Limb (tissue), 2 donors: ENCODE measurements around the gene TMEM209.
"Not testable (repeated sequence)": the region's sequence is repeated elsewhere in the genome, so short reads cannot be mapped to it uniquely, and the experiment has no call there.

Source experiments
- DNase-seq, 2 donors: peaks; one replicate each; pipeline ENCODE4 v3.0.0-alpha.2; 2016; ENCODE audit errors: extremely low spot score in 2 of 2

TMEM209 gene

GRCh38 chr7:130129011-130129411, 76.2 kb downstream of the TMEM209 start:
- DNase-seq: no peak

DNA sequence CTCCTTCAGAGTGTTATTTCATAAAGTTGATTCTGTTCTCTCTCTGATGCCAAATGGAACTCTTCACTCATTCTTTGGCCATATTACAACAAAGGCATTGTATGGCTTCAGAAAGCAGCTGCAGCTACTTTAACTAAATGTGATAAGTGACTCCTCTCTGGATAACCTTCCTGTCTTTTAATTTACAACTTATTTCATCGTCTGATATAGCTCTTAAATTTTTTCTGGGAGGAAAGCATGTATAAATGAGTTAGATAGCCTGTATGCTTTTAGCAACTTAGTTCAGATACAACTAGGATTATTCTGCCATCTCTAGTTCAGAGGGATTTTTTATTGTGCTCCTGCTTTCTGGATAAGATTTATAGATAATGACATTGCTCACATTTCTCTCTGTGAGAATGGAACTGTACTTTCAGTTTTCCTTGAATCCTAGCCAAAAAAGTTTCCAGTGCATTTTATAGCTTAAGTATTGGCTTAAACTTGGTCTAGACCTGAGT, 77.3 kb downstream of the TMEM209 start:
- peak in 1 of 2 donors; percentile 73 for DNase-seq

DNA sequence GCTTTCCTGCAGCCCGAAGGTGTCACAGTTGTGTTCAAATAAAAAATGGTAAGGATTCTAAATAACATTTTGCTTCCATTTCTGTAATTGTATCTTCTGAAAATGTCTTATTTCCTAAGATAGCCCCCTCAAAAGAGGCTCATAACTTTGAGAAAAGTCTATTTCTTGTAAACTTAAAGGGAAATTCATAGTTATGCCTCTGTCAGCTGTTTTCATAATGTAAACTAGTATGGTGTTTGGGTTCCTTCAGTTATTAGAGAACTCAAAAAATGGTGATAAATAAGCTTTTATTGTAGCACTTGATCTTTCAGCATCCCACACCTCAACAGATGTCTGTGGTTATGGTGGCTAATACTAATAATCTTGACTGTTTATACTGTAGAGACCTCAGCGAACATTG, 77.8 kb downstream of the TMEM209 start:
- DNase-seq: no peak

DNA sequence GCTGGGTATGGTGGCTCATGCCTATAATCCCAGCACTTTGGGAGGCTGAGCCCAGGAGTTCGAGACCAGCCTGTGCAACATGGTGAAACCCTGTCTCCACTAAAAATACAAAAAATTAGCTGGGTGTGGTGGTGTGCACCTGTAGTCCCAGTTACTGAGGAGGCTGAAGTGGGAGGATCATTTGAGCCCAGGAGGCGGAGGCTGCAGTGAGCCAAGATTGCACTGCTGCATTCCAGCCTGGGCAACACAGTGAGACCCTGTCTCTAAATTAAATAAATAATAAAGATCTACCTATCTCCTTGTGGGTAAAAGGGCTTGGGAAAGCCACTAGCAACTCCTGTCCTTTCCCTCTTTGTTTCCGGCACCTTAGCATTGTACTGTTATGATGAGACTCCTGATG, 78.4 kb downstream of the TMEM209 start:
- not testable (repeated sequence) for DNase-seq

DNA sequence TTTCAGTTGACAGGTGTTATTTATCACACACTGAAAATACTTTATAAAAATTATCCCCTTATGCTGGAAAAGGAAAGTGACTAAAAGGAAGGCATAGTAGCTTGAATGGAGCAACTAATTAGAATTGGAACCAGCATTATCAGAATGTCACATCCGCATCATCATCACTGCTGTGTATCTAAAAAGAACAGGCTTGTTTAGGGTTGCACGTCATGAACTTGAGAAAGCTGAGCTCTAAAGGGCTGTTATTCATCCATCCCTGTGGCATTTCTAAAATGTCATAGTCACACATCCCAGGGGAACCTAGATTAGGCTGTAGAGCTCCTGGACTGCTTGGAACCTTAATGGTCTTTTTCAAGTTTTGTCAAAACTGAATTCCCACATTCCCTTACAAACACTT, 80.5 kb downstream of the TMEM209 start:
- no peak for DNase-seq

GRCh38 chr7:130123501-130123900, 81.7 kb downstream of the TMEM209 start:
- no peak for DNase-seq

- no peak for DNase-seq
Observed at GRCh38 chr7:130118801-130119200, 86.4 kb downstream of the TMEM209 start.

DNA sequence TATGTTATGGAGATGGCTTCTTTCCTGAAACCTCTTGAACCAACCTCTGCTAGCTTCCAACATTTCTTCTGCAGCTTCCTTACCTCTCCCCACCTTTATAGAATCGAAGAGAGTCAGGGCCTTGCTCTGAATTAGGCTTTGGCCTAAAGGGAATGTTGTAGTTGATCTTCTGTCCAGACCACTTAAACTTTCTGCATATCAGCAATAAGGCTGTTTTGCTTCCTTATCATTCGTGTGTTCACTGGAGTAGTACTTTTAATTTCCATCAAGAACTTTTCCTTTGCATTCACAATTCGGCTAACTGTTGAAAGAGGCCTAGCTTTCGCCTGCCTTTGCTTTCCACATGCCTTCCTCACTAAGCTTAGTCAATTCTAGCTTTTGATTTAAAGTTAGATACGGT, 86.9 kb downstream of the TMEM209 start:
- DNase-seq: no peak

DNA sequence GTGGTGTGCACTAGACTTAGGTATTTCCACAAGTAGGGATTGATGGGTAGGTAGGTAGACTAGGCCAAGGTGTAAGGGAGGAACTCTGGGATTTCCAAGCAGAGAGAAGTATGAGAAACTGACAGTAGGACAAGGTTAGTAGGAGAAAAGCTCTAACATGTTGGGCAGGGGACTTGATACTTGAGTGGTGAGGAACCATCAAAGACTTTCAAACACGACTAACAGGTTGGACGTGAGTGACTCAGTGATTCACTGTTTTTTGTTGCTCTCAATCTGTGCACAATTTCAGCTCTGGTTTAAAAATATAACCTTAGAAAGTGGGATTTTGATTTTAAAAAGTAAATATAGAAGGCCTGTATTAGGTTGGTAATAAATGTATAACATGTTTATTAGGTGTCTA, 90.4 kb downstream of the TMEM209 start:
- no peak for DNase-seq
